B cell (primary cell): Measurements from ENCODE around the gene TXLNA. TPM values are rescaled to one million over a fixed set of nuclear protein-coding genes. Genes with fewer than 3 reads are reported as not detected.

Experiments used
- ATAC-seq: fragments of 200-7000 bp; cut with Tn5 transposase; one replicate; pipeline ENCODE4 v1.10.0; 2021; ENCODE audit warnings: low read depth, mild to moderate bottlenecking, moderate number of reproducible peaks, moderate library complexity
- CTCF ChIA-PET: fragments of 350-600 bp; sonication (Branson Sonifier 250); formaldehyde crosslinking; loops from one replicate; lab custom pipeline; 2021; ENCODE audit warnings: antibody characterized with exemption, inconsistent platforms; lab: Charles Lee
- POLR2A ChIA-PET: fragments of 350-600 bp; sonication (Branson Sonifier 250); formaldehyde crosslinking; loops from one replicate; lab custom pipeline; 2021; ENCODE audit warnings: antibody characterized with exemption; lab: Charles Lee
- DNase-seq: peaks from one replicate; pipeline ENCODE4 v3.0.0; 2013
- H2AFZ ChIP-seq: 2 replicates; pipeline ENCODE4 v1.6.1; 2012; ENCODE audit warnings: mild to moderate bottlenecking, low read depth, low read length; ENCODE audit not compliant: insufficient read depth, poor library complexity, severe bottlenecking
- H3K27ac ChIP-seq, 2 donors: 1 replicate in 1 of 2; 2 replicates in 1 of 2; pipeline ENCODE4 v1.5.1; 2012 to 2013; ENCODE audit warnings: low read length in 2 of 2, mild to moderate bottlenecking in 2 of 2, moderate library complexity in 1 of 2
- H3K27me3 ChIP-seq, 4 experiments: fragments of 200-600 bp in 1 of 4; sonication (generic) in 1 of 4; replicated peaks in 1 of 4; 1 replicate in 2 of 4; 2 replicates in 2 of 4; pipeline versions ENCODE4 v1.6.1 to v1.7.0; 2013 to 2016; ENCODE audit warnings: low read length in 3 of 4, mild to moderate bottlenecking in 2 of 4, mixed read lengths in 1 of 4, moderate library complexity in 1 of 4; ENCODE audit not compliant: insufficient read depth in 4 of 4, control insufficient read depth in 3 of 4; ENCODE audit errors: control extremely low read depth in 1 of 4
- H3K36me3 ChIP-seq, 2 experiments: replicated peaks in 1 of 2; 1 replicate in 1 of 2; 2 replicates in 1 of 2; pipeline versions ENCODE4 v1.6.1 to v1.7.1; 2013; ENCODE audit warnings: low read length in 1 of 2; ENCODE audit not compliant: insufficient read depth in 2 of 2, control insufficient read depth in 1 of 2; ENCODE audit errors: control extremely low read depth in 1 of 2, extremely low read depth in 1 of 2
- H3K4me1 ChIP-seq, 2 donors: fragments of 200-600 bp in 1 of 2; sonication (generic) in 1 of 2; 1 replicate in 1 of 2; 2 replicates in 1 of 2; pipeline versions ENCODE4 v1.5.1 to v1.6.1; 2013 to 2017; ENCODE audit warnings: low read length in 2 of 2; ENCODE audit not compliant: control insufficient read depth in 2 of 2, insufficient read depth in 2 of 2
- H3K4me2 ChIP-seq: replicated peaks from 2 replicates; pipeline ENCODE3; 2012; ENCODE audit warnings: mild to moderate bottlenecking, low read depth, low read length; ENCODE audit not compliant: poor library complexity, severe bottlenecking
- H3K4me3 ChIP-seq, 5 experiments: fragments of 200-600 bp in 1 of 5; sonication (generic) in 1 of 5; 1 replicate in 3 of 5; 2 replicates in 2 of 5; pipeline versions ENCODE4 v1.5.1 to v1.7.0; 2011 to 2016; ENCODE audit warnings: low read length in 4 of 5, mild to moderate bottlenecking in 4 of 5, low read depth in 2 of 5, control low read depth in 1 of 5, moderate library complexity in 1 of 5; ENCODE audit not compliant: insufficient read depth in 1 of 5; ENCODE audit errors: control extremely low read depth in 1 of 5, extremely low read depth in 1 of 5
- H3K79me2 ChIP-seq: fragments of 200-600 bp; sonication (generic); one replicate; pipeline ENCODE4 v1.6.0; 2016; ENCODE audit warnings: low read length; ENCODE audit not compliant: control insufficient read depth, insufficient read depth
- H3K9ac ChIP-seq: fragments of 200-600 bp; sonication (generic); 2 replicates; pipeline ENCODE4 v1.6.1; 2017; ENCODE audit warnings: mild to moderate bottlenecking, low read length, moderate library complexity
- H3K9me3 ChIP-seq, 3 donors: one replicate each; pipeline versions ENCODE4 v1.6.1 to v1.7.1; 2013; ENCODE audit warnings: low read length in 2 of 3; ENCODE audit not compliant: control insufficient read depth in 2 of 3, insufficient read depth in 1 of 3; ENCODE audit errors: control extremely low read depth in 1 of 3
- H4K20me1 ChIP-seq: 2 replicates; pipeline ENCODE4 v1.6.0; 2012; ENCODE audit warnings: mild to moderate bottlenecking, low read length; ENCODE audit not compliant: insufficient read depth, control insufficient read depth, poor library complexity, severe bottlenecking
- H3K27ac Mint-ChIP-seq: one replicate; pipeline ENCODE4 v1.8.0; 2021; ENCODE audit warnings: mixed read lengths
- H3K27me3 Mint-ChIP-seq: one replicate; pipeline ENCODE4 v1.8.0; 2021; ENCODE audit warnings: mixed read lengths
- H3K4me1 Mint-ChIP-seq: one replicate; pipeline ENCODE4 v1.8.0; 2021; ENCODE audit warnings: mixed read lengths
- H3K4me3 Mint-ChIP-seq: one replicate; pipeline ENCODE4 v1.8.0; 2021; ENCODE audit warnings: mixed read lengths
- H3K9me3 Mint-ChIP-seq: one replicate; pipeline ENCODE4 v1.8.0; 2022; ENCODE audit warnings: mixed read lengths; ENCODE audit not compliant: insufficient read depth
- CTCF ChIP-seq: fragments of 200-600 bp; IDR thresholded peaks from one replicate; pipeline ENCODE4 v1.8.0; 2022; ENCODE audit warnings: antibody characterized with exemption, mild to moderate bottlenecking
- EZH2 ChIP-seq: IDR thresholded peaks from 2 replicates; pipeline ENCODE4 v1.6.1; 2012; ENCODE audit warnings: borderline replicate concordance, low read depth, mild to moderate bottlenecking, moderate library complexity, low read length; ENCODE audit not compliant: insufficient read depth, poor library complexity, severe bottlenecking
- WGBS: methylation state at CpG from one replicate; pipeline ENCODE4 v1.1.5; 2013; ENCODE audit warnings: missing lambda C conversion rate; ENCODE audit not compliant: insufficient coverage; 5-methylcytosine and 5-hydroxymethylcytosine counted together
- intact Hi-C: fragments of 100-400 bp; cut with micrococcal nuclease; formaldehyde crosslinking; loops from one replicate; pipeline ENCODE4 v1.10.0; 2022
- polyA plus RNA-seq: library from polyadenylated mRNA; depleted of rRNA; stranded (reverse); fragments of >200 nt; gene quantifications from 2 replicates; pipeline ENCODE4 v1.2.3, GENCODE V29; 2012
- total RNA-seq, 2 donors: library from RNA; stranded (reverse); fragments of 120-200 nt in 1 of 2; gene quantifications; 1 replicate in 1 of 2; 2 replicates in 1 of 2; pipeline versions ENCODE4 v1.2.3 to v1.2.4, GENCODE V29; 2013 to 2022

TXLNA gene
- total and polyA plus RNA-seq, 2 donors (not counting 1 experiment from before 2014, with no cell fraction given), result 23.0 to 38.3 TPM

GRCh38 chr1:32181065-32181464 lies 1.6 kb downstream of the TXLNA start:
- Histone ChIP-seq H3K4me2 (peak overlapping the region; percentile 99), H3K79me2 (peaks cover 52% of the 10 kb centered on the region), H2AFZ (no peak overlapping the region), H3K9ac (peak overlapping the region; percentile 82), H3K4me3 (peak overlapping the region in 2 of 5 experiments; percentile 73 to 92), H3K4me1 (peaks cover 21 to 31% of the 10 kb centered on the region in 2 donors), H3K36me3 (peaks cover 0 to 23% of the 10 kb centered on the region in 2 experiments), H3K27me3 (no peaks in the 10 kb centered on the region), H3K27ac (peak overlapping the region in 1 of 2 donors; percentile 90), H4K20me1 (peaks cover 28% of the 10 kb centered on the region), H3K9me3 (no peaks in the 10 kb centered on the region)
- no peak for TF ChIP-seq CTCF
- TF ChIP-seq EZH2, result no peak
- CTCF ChIA-PET, result interaction anchor here (0.8 to 2.0 kb wide), 3 partner anchors 14 to 116 kb away, joined by 3 to 6 read pairs (median 3); no protein-coding TSS in a partner anchor
- H3K4me3 Mint-ChIP-seq, result peak overlapping the region; percentile 96
- intact Hi-C loops, result no loop called here
- H3K9me3 Mint-ChIP-seq, result no peaks in the 10 kb centered on the region
- H3K27me3 Mint-ChIP-seq, result no peaks in the 10 kb centered on the region
- WGBS, result 92% methylated on average over 9 of the region's 9 CpGs
- POLR2A ChIA-PET, result interaction anchor here (0.7 to 2.0 kb wide), 2 partner anchors 20 to 60 kb away, joined by 3 to 11 read pairs; partner anchors contain the start of gene CCDC28B
- H3K4me1 Mint-ChIP-seq, result peaks cover 40% of the 10 kb centered on the region
- peak overlapping the region; percentile 84 for H3K27ac Mint-ChIP-seq
- ATAC-seq (no peak), DNase-seq (no peak)

- WGBS, result 98% methylated on average over 4 of the region's 5 CpGs
- no peaks in the 10 kb centered on the region for H3K27me3 ChIP-seq
- no peak overlapping the region for H2AFZ ChIP-seq
- intact Hi-C loops, result no loop called here
- Mint-ChIP-seq H3K9me3 (no peaks in the 10 kb centered on the region), H3K4me1 (peaks cover 44% of the 10 kb centered on the region), H3K27ac (peak overlapping the region; percentile 50), H3K27me3 (no peaks in the 10 kb centered on the region), H3K4me3 (peak overlapping the region; percentile 96)
- no peak for TF ChIP-seq CTCF
- TF ChIP-seq EZH2, result no peak
- peaks cover 0 to 27% of the 10 kb centered on the region in 2 experiments for H3K36me3 ChIP-seq
- H3K9me3 ChIP-seq, result no peaks in the 10 kb centered on the region
- H3K4me1 ChIP-seq, result peaks cover 21 to 31% of the 10 kb centered on the region in 2 donors
- no peak overlapping the region for H3K27ac ChIP-seq
- POLR2A ChIA-PET, result interaction anchor here (0.7 kb wide), 1 partner anchor 59 kb away, joined by 3 read pairs; no protein-coding TSS in a partner anchor
- no peak overlapping the region for H3K9ac ChIP-seq
- peak overlapping the region; percentile 99 for H3K4me2 ChIP-seq
- ATAC-seq (no peak), DNase-seq (no peak)
- peaks cover 33% of the 10 kb centered on the region for H4K20me1 ChIP-seq
- peaks cover 57% of the 10 kb centered on the region for H3K79me2 ChIP-seq
- no peak overlapping the region for H3K4me3 ChIP-seq
- CTCF ChIA-PET, result interaction anchor here (0.6 to 1.1 kb wide), 3 partner anchors 11 to 67 kb away, joined by 3 read pairs; no protein-coding TSS in a partner anchor
These were observed 2.1 kb downstream of the TXLNA start for GRCh38 chr1:32181563-32181962.
